Measurements from ENCODE around the gene LMNTD1. TPM values are rescaled to one million over a fixed set of nuclear protein-coding genes. Genes with fewer than 3 reads are reported as not detected.
"Not testable (repeated sequence)": the region's sequence is repeated elsewhere in the genome, so short reads cannot be mapped to it uniquely, and the experiment has no call there.

The LMNTD1 gene, protein sequence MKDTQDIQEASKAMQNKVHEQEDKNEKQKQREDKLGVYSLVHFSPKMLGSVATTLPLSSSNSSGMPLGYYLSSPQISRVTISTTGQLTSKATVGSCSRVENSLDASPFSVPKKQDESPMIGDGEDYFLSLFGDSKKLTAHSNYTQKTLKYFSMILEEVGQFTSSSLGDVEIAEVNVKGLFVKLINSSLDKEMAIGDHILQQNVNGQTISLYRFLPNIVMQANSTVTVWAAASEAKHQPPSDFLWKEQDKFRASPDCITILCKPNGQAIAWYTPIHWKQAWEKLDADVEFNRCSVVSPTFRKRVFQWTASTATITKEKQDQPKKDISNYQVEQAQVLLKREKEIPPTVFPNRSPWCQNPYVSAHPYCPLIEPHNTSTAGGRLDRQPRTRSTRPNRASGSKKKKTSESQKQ
- 10 to 100 TPM in 1 of 6 donors, 1 to 10 TPM in 4, not detected in 1; 1.6 to 17.8 (median 5.8) TPM for total RNA-seq

DNA sequence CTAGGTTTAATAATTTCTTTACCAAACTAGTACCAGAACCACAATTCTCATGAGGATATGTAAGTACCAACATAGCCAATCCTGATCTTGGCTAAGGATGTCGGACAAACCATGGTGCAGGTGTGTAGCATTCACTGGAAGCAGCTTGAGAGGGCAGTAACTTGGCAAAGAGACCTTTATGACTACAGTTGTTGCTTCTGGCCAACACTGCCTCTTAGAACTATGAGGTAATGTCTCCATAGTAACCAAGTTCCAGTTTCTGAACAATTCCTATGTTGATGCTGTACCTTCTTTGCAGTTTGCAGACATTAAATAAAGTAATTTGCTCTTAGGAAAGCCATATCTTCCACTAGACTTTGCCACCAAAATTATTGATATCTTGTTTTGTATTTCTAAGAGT, at the start of gene LMNTD1:
Gene LMNTD1 (minus strand): TSS at position 186 of the 400 bp plus-strand sequence. CDS start 324 bp downstream, outside the sequence.
- Histone ChIP-seq H3K4me3 (no peak within 1 kb of the TSS), H3K9me3 (no peaks in the 10 kb centered on the region), H3K36me3 (no peaks in the 10 kb centered on the region), H3K4me1 (no peaks in the 10 kb centered on the region), H3K27me3 (no peaks in the 10 kb centered on the region), H3K27ac (no peak within 1 kb of the TSS)
- 0 to 33% methylated on average over 1 of the region's 1 CpG for WGBS, 2 donors
- no peak for ATAC-seq (ENCODE audit: low FRiP score in 2 of 2)
- no peak for DNase-seq
- no peak for TF ChIP-seq EP300 (IDR thresholded peaks at IDR 0.05)
- TF ChIP-seq, protein P1, sequence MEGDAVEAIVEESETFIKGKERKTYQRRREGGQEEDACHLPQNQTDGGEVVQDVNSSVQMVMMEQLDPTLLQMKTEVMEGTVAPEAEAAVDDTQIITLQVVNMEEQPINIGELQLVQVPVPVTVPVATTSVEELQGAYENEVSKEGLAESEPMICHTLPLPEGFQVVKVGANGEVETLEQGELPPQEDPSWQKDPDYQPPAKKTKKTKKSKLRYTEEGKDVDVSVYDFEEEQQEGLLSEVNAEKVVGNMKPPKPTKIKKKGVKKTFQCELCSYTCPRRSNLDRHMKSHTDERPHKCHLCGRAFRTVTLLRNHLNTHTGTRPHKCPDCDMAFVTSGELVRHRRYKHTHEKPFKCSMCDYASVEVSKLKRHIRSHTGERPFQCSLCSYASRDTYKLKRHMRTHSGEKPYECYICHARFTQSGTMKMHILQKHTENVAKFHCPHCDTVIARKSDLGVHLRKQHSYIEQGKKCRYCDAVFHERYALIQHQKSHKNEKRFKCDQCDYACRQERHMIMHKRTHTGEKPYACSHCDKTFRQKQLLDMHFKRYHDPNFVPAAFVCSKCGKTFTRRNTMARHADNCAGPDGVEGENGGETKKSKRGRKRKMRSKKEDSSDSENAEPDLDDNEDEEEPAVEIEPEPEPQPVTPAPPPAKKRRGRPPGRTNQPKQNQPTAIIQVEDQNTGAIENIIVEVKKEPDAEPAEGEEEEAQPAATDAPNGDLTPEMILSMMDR (IDR thresholded peaks at IDR 0.05), result no peak
- TF ChIP-seq POLR2AphosphoS5 (IDR thresholded peaks at IDR 0.05), result no peak
- no peak for TF ChIP-seq POLR2A (IDR thresholded peaks at IDR 0.05)

DNA sequence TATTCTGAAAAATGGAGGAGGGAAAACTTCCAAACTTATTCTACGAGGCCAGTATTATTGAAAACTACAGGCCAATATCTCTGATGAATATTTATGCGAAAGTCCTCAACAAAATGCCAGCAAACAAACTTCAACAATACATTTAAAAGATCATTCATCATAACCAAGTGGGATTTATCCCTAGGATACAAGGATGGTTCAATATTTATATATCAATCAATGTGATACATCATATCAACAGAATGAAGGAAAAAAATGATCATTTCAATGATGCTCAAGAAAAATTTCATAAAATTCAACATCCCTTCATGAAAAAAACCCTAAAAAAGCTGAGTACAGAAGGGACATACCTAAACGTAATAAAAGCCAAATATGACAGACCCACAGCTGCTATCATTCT, 45.9 kb upstream of the LMNTD1 start:
- TF ChIP-seq, protein P1 (IDR thresholded peaks at IDR 0.05), result no peak
- TF ChIP-seq POLR2AphosphoS5 (IDR thresholded peaks at IDR 0.05) (no peak), POLR2A (IDR thresholded peaks at IDR 0.05) (no peak), EP300 (IDR thresholded peaks at IDR 0.05) (no peak)
- Histone ChIP-seq H3K27ac (no peak overlapping the region), H3K9me3 (no peaks in the 10 kb centered on the region), H3K27me3 (no peaks in the 10 kb centered on the region), H3K4me1 (no peaks in the 10 kb centered on the region), H3K4me3 (no peak overlapping the region), H3K36me3 (no peaks in the 10 kb centered on the region)
- ATAC-seq (ENCODE audit: low FRiP score in 2 of 2), result no peak
- WGBS, 2 donors, result 87 to 97% methylated on average over 3 of the region's 3 CpGs
- no peak for DNase-seq

DNA sequence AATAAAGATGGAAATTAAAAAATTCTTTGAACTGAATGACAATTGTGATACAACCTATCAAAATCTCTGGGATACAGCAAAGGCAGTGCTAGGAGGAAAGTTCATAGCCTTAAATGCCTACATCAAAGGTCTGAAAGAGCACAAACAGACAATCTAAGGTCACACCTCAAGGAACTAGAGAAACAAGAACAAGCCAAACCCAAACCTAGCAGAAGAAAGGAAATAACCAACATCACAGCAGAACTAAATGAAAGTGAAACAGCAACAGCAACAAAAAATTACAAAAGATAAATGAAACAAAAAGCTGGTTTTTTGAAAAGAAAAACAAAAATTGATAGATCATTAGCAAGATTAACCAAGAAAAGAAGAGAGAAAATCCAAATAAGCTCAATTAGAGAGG, 42.4 kb upstream of the LMNTD1 start:
- not testable (repeated sequence) for H3K4me3 ChIP-seq; H3K36me3 ChIP-seq; H3K9me3 ChIP-seq; ATAC-seq (ENCODE audit: low FRiP score in 2 of 2); H3K27ac ChIP-seq; H3K27me3 ChIP-seq; DNase-seq; H3K4me1 ChIP-seq

DNA sequence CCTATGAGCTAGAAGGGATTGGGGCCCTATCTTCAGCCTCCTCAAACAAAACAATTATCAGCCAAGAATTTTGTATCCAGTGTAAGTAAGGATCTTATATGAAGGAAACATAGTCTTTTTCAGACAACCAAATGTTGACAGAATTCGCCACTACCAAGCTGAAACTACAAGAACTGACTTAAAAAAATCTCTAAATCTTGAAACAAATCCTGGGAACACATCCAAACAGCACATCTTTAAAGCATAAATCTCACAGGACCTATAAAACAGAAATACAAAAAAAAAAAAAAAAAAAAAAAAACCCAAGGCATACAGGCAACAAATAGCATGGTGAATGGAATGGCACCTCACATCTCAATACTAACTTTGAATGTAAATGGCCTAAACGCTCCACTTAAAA, 41.3 kb upstream of the LMNTD1 start:
- Histone ChIP-seq H3K36me3 (no peaks in the 10 kb centered on the region), H3K4me1 (no peaks in the 10 kb centered on the region), H3K27me3 (no peaks in the 10 kb centered on the region), H3K4me3 (no peak overlapping the region), H3K27ac (no peak overlapping the region), H3K9me3 (peaks cover 0 to 4% (median 0%) of the 10 kb centered on the region in 4 donors)
- TF ChIP-seq POLR2AphosphoS5 (IDR thresholded peaks at IDR 0.05) (no peak), POLR2A (IDR thresholded peaks at IDR 0.05) (no peak), EP300 (IDR thresholded peaks at IDR 0.05) (no peak)
- TF ChIP-seq, protein P1 (IDR thresholded peaks at IDR 0.05), result no peak
- DNase-seq (no peak), ATAC-seq (ENCODE audit: low FRiP score in 2 of 2) (no peak)
- WGBS, 2 donors, result 93 to 98% methylated on average over 2 of the region's 2 CpGs

DNA sequence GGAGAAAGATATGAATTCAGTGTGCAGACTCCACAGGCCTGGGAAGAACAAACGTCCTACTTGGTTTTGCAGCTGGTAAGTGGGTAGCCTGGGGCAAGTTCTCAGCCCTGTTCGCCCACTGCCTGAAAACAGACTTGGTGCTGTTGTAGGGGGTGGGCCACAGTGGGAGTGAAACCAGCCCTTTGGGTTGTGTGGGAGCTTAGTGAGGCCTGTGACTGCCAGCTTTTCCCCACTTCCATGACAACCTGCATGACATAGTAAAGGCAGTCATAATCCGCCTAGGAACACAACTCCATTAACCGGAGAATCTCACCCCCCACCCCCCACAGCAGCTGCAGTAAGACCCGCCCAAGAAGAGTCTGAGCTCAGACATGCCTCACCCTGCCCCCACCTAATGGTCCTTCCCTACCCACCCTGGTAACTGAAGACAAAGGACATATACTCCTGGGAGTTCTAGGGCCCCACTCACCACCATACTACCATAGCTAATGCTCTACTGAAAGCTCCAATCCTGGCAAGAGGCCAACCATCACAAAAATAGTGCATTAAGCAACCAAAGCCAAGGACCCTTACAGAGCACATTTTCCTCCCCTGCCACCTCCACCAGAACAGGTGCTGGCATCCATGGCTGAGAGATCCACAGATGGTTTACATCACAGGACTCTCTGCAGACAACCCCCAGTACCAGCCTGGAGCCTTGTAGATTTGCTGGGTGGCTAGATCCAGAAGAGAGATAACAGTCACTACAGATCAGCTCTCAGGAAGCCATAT, 39.8 kb upstream of the LMNTD1 start:
- DNase-seq (no peak), ATAC-seq (ENCODE audit: low FRiP score in 2 of 2) (no peak)
- Histone ChIP-seq H3K9me3 (peaks cover 0 to 4% (median 0%) of the 10 kb centered on the region in 4 donors), H3K27ac (no peak overlapping the region), H3K4me3 (no peak overlapping the region), H3K4me1 (no peaks in the 10 kb centered on the region), H3K36me3 (no peaks in the 10 kb centered on the region), H3K27me3 (no peaks in the 10 kb centered on the region)
- TF ChIP-seq, protein P1 (IDR thresholded peaks at IDR 0.05), result no peak
- no peak for TF ChIP-seq POLR2AphosphoS5 (IDR thresholded peaks at IDR 0.05)
- TF ChIP-seq POLR2A (IDR thresholded peaks at IDR 0.05), result no peak
- TF ChIP-seq EP300 (IDR thresholded peaks at IDR 0.05), result no peak
- WGBS, 2 donors, result 86 to 90% methylated on average over 3 to 4 of the region's 5 CpGs

Data from upper lobe of left lung (tissue), 6 donors.